NCI-H187 (cell line): ENCODE data around the gene MBLAC2.

Experiments
- DNase-seq, 2 experiments: peaks; one replicate each; lab custom pipeline; 2025; lab: John Stamatoyannopoulos, UW

MBLAC2 gene

GRCh38 chr5:90474235-90475107, at the start of gene MBLAC2, which contains the start of gene POLR3G:
TSS of gene MBLAC2 (minus strand) at chr5:90474771. CDS start at chr5:90474292, 479 bp downstream.
TSS of gene POLR3G (plus strand) at chr5:90474864. CDS start at chr5:90485568, 10,704 bp downstream.
- peak; percentile 78 to 91 for DNase-seq

- DNase-seq = no peak
These were observed 44.5 kb upstream of the MBLAC2 start for GRCh38 chr5:90519081-90519480.

- no peak for DNase-seq
These were observed 44.1 kb upstream of the MBLAC2 start for GRCh38 chr5:90518661-90519060.

GRCh38 chr5:90514520-90514919, 39.9 kb upstream of the MBLAC2 start:
- DNase-seq = no peak

- no peak for DNase-seq
These were observed 35.9 kb upstream of the MBLAC2 start for GRCh38 chr5:90510438-90510837.

- DNase-seq = no peak
These were observed 31.6 kb upstream of the MBLAC2 start for GRCh38 chr5:90506221-90506620.

GRCh38 chr5:90504743-90505142, 30.2 kb upstream of the MBLAC2 start:
- DNase-seq = no peak

GRCh38 chr5:90503596-90503995, 29.0 kb upstream of the MBLAC2 start:
- DNase-seq = no peak

- no peak for DNase-seq
These were observed 20.6 kb upstream of the MBLAC2 start for GRCh38 chr5:90495146-90495545.

GRCh38 chr5:90494043-90494442, 19.5 kb upstream of the MBLAC2 start:
- DNase-seq = no peak

- DNase-seq = no peak
These were observed 14.2 kb upstream of the MBLAC2 start for GRCh38 chr5:90488791-90489190.

- no peak for DNase-seq
These were observed 10.0 kb upstream of the MBLAC2 start for GRCh38 chr5:90484540-90484939.

- no peak for DNase-seq
These were observed 8.6 kb upstream of the MBLAC2 start for GRCh38 chr5:90483206-90483605.

GRCh38 chr5:90480699-90481098, 6.1 kb upstream of the MBLAC2 start:
- DNase-seq = no peak

- no peak for DNase-seq
These were observed 5.2 kb upstream of the MBLAC2 start for GRCh38 chr5:90479611-90480385.

GRCh38 chr5:90477621-90478215, 3.1 kb upstream of the MBLAC2 start:
- no peak for DNase-seq

- DNase-seq = peak; percentile 43 to 66
These were observed 2.5 kb upstream of the MBLAC2 start for GRCh38 chr5:90477073-90477472.

GRCh38 chr5:90476391-90476790, 1.8 kb upstream of the MBLAC2 start:
- DNase-seq = no peak

- DNase-seq = peak in 1 of 2 experiments; percentile 1
These were observed 937 bp upstream of the MBLAC2 start for GRCh38 chr5:90475436-90475980.

GRCh38 chr5:90473396-90474234, 956 bp downstream of the MBLAC2 start:
- peak in 1 of 2 experiments; percentile 72 for DNase-seq

- DNase-seq = no peak
These were observed 1.7 kb downstream of the MBLAC2 start for GRCh38 chr5:90472783-90473395.
